GM12873 (cell line): ENCODE results near the gene MAPK10.

Source experiments
- TF ChIP-seq, protein P1 (sequence below): IDR thresholded peaks from 2 replicates; pipeline ENCODE4 v1.5.1; 2012; ENCODE audit warnings: low read depth, mild to moderate bottlenecking, moderate library complexity, low read length, control low read depth; ENCODE audit not compliant: insufficient read depth; ENCODE audit errors: missing control alignments

MAPK10 gene

DNA sequence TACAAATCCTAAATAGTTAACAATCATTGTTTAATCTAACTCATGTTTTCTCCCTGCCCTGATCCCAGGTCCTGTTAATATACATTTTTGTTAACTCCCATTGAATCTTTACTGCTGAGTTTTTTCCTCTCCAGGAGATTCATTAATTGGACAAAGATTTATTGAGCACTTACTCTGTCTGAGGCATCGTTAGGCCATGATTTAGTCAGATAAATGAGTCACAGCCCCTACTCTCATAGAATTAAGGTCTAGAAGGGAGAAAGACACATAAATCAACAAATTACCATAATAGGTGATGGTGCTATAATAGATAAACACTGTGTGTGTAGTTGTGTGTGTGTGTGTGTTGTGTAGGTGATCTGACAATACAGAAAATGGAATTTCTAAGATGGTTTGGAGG, 112.5 kb downstream of the MAPK10 start:
- TF ChIP-seq, protein P1, sequence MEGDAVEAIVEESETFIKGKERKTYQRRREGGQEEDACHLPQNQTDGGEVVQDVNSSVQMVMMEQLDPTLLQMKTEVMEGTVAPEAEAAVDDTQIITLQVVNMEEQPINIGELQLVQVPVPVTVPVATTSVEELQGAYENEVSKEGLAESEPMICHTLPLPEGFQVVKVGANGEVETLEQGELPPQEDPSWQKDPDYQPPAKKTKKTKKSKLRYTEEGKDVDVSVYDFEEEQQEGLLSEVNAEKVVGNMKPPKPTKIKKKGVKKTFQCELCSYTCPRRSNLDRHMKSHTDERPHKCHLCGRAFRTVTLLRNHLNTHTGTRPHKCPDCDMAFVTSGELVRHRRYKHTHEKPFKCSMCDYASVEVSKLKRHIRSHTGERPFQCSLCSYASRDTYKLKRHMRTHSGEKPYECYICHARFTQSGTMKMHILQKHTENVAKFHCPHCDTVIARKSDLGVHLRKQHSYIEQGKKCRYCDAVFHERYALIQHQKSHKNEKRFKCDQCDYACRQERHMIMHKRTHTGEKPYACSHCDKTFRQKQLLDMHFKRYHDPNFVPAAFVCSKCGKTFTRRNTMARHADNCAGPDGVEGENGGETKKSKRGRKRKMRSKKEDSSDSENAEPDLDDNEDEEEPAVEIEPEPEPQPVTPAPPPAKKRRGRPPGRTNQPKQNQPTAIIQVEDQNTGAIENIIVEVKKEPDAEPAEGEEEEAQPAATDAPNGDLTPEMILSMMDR: no peak

GRCh38 chr4:86243750-86244149, 116.1 kb downstream of the MAPK10 start:
- TF ChIP-seq, protein P1: no peak

DNA sequence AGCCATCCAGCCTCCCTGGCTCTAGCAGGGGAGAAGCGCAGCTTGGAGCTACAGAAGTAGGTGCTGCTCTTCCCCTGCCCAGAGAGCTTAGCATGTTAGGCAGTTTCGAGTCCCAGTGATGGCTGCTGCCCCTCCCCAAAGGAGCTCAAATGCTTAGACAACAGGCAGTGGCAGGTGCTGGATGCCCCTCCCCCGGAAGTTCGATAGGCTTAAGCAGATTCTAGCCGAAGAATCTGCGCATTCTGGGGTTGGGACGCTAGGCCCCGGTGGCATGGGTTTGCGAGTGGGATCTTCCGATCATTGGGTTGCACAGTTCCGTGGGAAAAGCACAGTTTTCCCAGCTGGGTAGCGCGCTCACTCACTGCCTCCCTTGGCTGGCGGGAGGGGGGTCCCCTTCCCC, 117.2 kb downstream of the MAPK10 start:
- TF ChIP-seq, protein P1: no peak

- TF ChIP-seq, protein P1: no peak
These were observed 124.3 kb downstream of the MAPK10 start for GRCh38 chr4:86235549-86235948.

GRCh38 chr4:86233681-86234080, 126.2 kb downstream of the MAPK10 start:
- TF ChIP-seq, protein P1: no peak

DNA sequence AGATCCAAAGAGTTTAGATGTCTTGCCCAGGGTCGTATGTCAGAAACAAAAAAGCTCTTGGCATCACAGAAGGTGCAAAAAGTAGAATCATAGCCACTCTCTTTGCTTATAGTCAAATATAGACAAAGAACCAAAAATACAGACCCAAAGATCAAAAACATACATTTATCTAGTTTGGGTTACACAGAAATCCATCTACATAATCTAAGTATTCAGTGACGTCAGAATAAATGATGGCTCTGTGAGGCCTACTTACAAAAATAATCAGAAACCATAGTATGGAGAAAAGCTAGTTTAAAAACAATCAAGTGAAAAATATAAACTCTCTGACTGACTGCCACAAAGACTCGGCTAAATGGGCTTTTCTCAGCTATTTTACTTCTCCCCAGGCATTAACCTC, 126.8 kb downstream of the MAPK10 start:
- TF ChIP-seq, protein P1: no peak

GRCh38 chr4:86223472-86223871, 136.4 kb downstream of the MAPK10 start:
- TF ChIP-seq, protein P1: peak; percentile 57
